GM21737 (cell line): Measurements from ENCODE around the gene HPCAL1.
"Not testable (repeated sequence)": the region's sequence is repeated elsewhere in the genome, so short reads cannot be mapped to it uniquely, and the experiment has no call there.

Experiments
- ATAC-seq: cut with Tn5 transposase; IDR thresholded peaks from one replicate; pipeline ENCODE4 v1.9.1; 2021; ENCODE audit warnings: mild to moderate bottlenecking, moderate library complexity; ENCODE audit not compliant: unreplicated experiment

Gene HPCAL1

DNA sequence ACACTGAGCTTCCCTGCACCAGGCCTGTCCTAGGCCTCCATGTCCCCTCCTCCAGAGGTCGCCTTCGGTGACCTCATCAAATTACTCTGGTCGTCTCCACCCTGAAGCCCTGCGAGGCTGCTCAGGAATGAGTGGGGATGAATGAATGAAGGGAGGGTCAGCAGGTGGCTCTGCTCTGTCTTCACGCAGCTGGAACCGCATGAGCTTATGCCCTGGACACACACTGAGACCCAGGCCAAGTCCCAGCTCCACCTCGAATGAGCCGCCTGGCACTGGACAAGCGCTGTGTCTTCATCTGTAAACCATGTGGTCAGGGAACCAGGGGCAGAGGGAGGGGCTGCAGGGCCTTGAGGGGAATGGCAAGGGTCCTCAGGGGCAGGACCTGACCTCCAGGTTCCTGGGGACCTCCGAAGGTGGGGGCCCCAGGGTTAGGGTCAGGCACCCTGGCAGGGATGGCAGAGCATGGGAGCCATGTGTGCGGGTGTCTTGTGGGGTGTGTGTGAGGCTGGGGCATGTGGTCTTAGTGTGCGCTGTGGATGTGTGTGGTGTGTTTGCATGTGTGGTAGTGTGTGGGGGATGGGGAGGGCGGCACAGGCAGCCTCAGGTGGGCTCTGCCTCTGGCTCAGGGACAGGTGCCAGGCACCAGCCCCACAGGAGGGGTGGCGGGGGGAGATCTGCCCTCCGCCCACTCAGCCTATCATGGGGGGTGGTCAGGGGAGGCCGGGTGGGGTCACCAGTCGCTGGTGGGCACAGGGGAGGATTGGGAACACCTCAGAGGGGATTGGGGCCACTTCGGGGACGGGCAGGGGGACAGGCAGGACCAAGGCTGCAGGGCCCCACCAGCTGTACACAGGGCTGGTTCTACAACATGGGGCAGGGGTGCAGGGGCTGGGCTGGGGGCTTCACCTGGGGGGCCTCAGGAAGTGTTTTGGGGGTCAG is 131.5 kb downstream of the HPCAL1 start:
- ATAC-seq, result no peak

DNA sequence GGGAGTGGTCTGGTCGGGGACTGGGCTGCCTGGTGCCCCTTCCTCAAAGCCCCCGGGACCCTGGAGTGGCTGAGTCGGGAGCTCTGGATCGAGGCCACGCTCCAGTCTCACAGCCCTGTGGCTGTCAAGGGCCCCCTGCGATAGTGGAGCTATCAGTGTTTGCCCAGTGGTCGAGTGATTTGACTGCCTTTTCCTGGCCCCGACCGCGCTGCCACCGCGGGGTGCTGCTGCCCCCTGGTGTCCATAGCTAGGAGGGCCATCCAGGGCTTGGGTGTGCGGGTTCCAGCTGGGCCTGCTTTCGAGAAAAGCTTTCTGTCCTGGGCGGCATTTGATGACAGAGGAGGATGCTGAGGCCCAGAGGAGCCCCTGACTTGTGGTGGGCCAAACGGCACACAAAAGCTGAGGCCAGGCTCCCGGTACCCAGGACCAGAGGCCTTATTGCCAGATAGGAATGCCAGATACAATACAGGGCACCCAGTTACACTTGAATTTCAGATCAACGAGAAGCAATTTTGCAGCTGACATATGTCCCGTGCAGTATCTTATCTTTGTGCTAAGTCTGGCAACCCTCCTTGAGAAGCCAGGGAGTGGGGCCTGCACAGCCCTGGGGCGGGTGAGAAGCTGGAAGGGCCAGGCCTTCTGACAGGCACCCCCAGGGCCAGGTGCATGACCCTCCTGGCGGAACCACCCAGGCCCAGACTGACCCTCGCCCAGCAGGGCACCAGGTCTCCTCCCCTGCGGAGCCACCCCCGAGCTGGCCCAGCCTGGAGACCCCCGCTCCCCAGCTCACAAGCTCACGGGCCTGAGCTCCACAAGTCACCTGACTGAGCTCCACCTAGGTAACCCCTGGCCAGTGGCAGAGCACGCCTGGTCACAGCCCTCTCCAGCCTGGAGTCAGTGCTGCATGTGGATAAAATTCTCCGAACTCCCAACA is 132.4 kb downstream of the HPCAL1 start:
- ATAC-seq, result peak; percentile 73

GRCh38 chr2:10435820-10436204 is 133.1 kb downstream of the HPCAL1 start:
- ATAC-seq, result no peak

DNA sequence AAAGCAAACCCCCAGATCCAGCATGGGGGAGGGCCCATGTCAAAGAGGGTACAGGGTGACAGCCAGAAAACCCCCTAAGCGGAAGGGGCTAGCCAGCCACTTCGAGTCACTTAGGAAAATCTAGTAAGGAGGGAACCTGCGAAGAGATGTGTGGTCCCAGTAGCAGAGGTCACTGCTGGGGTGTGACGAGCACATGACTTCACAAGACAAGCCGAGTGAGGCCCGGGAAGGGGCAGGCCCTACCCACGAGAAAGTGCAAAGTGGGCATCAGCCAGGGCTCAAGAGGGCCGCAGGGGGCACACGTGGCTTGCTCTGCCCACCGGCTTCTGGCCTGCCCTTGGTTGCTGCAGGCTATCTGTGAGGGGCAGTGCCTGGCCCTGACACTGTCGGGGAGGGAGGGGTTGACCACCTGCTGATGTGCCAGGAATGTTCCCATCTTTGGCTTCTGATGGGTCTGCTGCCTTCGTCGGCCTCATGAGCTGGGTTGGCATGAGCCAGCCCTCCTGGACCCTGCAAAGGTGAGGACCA is 133.9 kb downstream of the HPCAL1 start:
- ATAC-seq, result no peak

DNA sequence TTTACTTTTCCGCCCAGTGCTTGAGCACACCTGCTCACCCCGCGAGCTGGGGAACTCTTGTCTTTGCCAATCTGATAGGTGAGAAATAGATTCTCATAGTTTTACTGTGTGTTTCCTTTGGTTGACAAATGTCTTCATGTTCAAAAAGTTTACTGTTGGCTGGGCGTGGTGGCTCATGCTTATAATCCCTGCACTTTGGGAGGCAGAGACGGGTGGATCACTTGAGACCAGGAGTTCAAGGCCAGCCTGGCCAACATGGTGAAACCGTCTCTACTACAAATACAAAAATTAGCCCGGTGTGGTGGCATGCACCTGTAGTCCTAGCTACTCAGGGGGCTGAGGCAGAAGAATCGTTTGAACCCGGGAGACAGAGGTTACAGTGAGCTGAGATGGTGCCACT is 135.1 kb downstream of the HPCAL1 start:
- ATAC-seq, result no peak

- no peak for ATAC-seq
Measured at GRCh38 chr2:10438688-10439087, 136.0 kb downstream of the HPCAL1 start.

GRCh38 chr2:10439185-10439879 is 136.6 kb downstream of the HPCAL1 start:
- no peak for ATAC-seq

DNA sequence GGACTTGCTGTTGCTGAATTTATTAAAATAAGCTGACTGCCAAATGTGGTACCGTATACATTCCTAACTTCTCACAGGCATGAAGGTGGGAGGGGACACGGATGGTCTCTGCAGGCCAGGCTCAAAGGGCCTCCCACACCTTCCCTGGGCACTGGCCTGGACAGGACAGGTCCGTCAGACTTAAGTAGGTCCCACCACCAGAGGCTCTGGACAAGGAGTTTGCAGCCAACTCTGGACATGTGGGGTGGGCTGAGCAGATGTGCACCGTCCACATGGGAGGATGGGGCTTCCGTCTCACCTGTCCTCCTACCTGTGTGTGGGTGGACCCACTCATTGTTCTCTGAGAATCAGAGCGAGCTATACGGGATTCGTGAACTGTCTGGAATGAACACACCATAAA is 137.3 kb downstream of the HPCAL1 start:
- no peak for ATAC-seq

GRCh38 chr2:10440736-10441135 is 138.0 kb downstream of the HPCAL1 start:
- no peak for ATAC-seq

DNA sequence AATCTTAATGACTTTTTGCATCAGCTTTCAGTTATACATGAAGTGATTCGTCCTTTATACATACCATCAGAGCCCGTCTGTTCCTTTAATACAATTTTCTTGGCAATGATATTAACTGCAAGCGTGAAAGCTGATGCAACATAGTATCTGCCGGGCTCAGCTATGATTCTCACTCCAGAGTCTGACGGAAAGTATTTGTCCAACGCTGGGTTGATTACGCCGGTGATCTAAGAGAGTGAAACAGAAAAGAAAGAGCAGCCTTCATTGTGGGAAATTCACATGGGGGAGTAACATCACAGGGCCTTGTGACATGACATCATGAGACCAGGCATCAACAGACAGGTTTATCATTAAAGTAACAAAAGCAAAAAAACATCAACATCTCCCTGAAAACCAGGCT is 139.2 kb downstream of the HPCAL1 start:
- ATAC-seq, result no peak

- not testable (repeated sequence) for ATAC-seq
Measured at GRCh38 chr2:10442469-10443126, 139.9 kb downstream of the HPCAL1 start.

GRCh38 chr2:10444463-10444862 is 141.8 kb downstream of the HPCAL1 start:
- no peak for ATAC-seq

DNA sequence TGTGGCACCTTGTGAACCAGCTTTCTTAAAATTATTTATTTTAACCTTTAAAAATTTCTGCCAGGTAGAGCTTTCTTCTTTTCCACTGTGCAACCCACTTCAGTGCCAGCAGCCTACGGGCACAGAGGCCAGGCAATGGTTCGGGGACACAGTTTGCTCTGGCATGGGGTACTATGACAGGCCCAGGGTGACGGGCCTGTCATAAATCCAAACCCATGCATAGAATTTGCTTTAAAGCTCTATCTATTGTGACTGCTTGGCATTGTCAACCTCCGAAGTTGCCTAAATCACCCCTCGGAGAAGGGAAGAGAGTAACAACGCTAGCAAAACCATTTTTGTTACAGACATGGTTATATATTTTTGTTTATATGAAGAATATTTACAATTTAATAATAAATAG is 143.9 kb downstream of the HPCAL1 start:
- ATAC-seq, result no peak

DNA sequence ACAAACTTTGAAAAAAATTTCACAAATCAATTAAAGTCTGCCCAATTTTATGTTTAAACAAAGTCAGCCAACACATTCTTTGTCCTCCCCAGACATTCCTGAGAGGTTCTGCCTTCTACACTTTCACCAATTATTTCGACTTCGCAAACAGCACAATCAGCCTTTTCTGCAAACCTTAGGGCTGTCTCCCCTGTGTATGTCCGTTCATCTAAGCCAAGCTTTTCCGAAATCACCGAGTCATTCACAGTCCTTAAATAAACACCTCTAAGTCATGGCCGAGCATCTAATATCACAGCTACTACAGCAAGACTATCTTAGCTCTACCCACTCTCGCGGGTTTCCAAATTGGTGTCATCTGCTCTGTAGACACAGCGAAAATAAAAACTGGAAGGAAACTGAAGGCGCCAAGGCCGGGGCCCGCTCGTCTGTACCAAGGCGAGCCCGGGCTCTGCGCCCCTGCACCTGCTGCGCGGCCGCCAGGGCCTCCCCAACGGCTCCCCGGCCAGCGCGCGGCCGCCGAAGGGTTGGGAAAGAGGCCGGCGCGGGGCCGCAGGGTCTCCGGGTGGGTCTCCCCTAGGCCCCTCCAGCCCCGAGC is 144.7 kb downstream of the HPCAL1 start:
- peak; percentile 18 for ATAC-seq

- peak; percentile 72 for ATAC-seq
Measured at GRCh38 chr2:10447895-10448575, 145.3 kb downstream of the HPCAL1 start, which contains the start of gene ODC1. ODC1 (minus strand) TSS chr2:10448327; CDS start chr2:10445032, 3,295 bp downstream.

GRCh38 chr2:10448576-10449485 is 146.1 kb downstream of the HPCAL1 start:
- ATAC-seq, result peak; percentile 63

- ATAC-seq, result no peak
Measured at GRCh38 chr2:10449486-10449831, 146.8 kb downstream of the HPCAL1 start.
